Colonic mucosa (tissue), 4 donors: ENCODE measurements around the gene MTA3. TPM values are rescaled to one million over a fixed set of nuclear protein-coding genes. Genes with fewer than 3 reads are reported as not detected.
"Not testable (repeated sequence)": the region's sequence is repeated elsewhere in the genome, so short reads cannot be mapped to it uniquely, and the experiment has no call there.

ENCODE experiments used
- DNase-seq: peaks from one replicate; pipeline ENCODE4 v3.0.0-alpha.2; 2020
- H3K27ac ChIP-seq: fragments of 200-600 bp; one replicate; pipeline ENCODE4 v1.8.0; 2021
- H3K27me3 ChIP-seq: fragments of 200-600 bp; one replicate; pipeline ENCODE4 v1.8.0; 2021
- H3K36me3 ChIP-seq: fragments of 200-600 bp; one replicate; pipeline ENCODE4 v1.8.0; 2021
- H3K4me1 ChIP-seq: fragments of 200-600 bp; one replicate; pipeline ENCODE4 v1.8.0; 2021; ENCODE audit warnings: mild to moderate bottlenecking
- H3K4me3 ChIP-seq: fragments of 200-600 bp; one replicate; pipeline ENCODE4 v1.8.0; 2021
- H3K9ac ChIP-seq, 2 donors: one replicate each; pipeline ENCODE4 v1.7.0; 2013; ENCODE audit warnings: control low read depth in 2 of 2, low read depth in 2 of 2, low read length in 2 of 2
- H3K9me3 ChIP-seq: fragments of 200-600 bp; one replicate; pipeline ENCODE4 v1.8.0; 2021
- CTCF ChIP-seq: fragments of 200-600 bp; IDR thresholded peaks from one replicate; pipeline ENCODE4 v1.8.0; 2022; ENCODE audit warnings: antibody characterized with exemption, mild to moderate bottlenecking
- intact Hi-C: fragments of 100-400 bp; cut with DNase I; formaldehyde crosslinking; loops from one replicate; pipeline ENCODE4 v1.14.1; 2022
- total RNA-seq, 2 donors: library from RNA; stranded (reverse); fragmentation: NEBNext Ultra II Directional in 1 of 2; extraction: Animal tissue kit (Norgen Biotek cat#: 25700) in 1 of 2; gene quantifications; one replicate each; pipeline ENCODE4 v1.2.1, GENCODE V29; 2021
- donor health status: healthy.
- donor health status: DM: no; HTN: no; CAD: no.
- donor health status: DM: no; HTN: no; CAD: no.

Gene MTA3
- total RNA-seq, 2 donors from 2014 or later: 41.4 to 46.2 TPM

- Histone ChIP-seq H3K27ac (no peak overlapping the region), H3K9ac (no peak overlapping the region), H3K27me3 (no peaks in the 10 kb centered on the region), H3K4me3 (no peak overlapping the region), H3K9me3 (no peaks in the 10 kb centered on the region), H3K36me3 (no peaks in the 10 kb centered on the region), H3K4me1 (peaks cover 11% of the 10 kb centered on the region)
- no peak for DNase-seq
- intact Hi-C loops: no loop called here
- TF ChIP-seq CTCF: no peak
Observed at GRCh38 chr2:42601076-42601475, 32.6 kb downstream of the MTA3 start.

GRCh38 chr2:42602218-42602875 is 33.9 kb downstream of the MTA3 start:
- DNase-seq: no peak
- Histone ChIP-seq H3K36me3 (no peaks in the 10 kb centered on the region), H3K27me3 (no peaks in the 10 kb centered on the region), H3K9me3 (no peaks in the 10 kb centered on the region), H3K27ac (peak overlapping the region; percentile 63), H3K4me1 (peaks cover 11% of the 10 kb centered on the region), H3K9ac (peak overlapping the region in 1 of 2 donors; percentile 29), H3K4me3 (no peak overlapping the region)
- TF ChIP-seq CTCF: no peak
- intact Hi-C loops: no loop called here

GRCh38 chr2:42602876-42603219 is 34.4 kb downstream of the MTA3 start:
- DNase-seq: peak; percentile 35
- H3K4me3 ChIP-seq: no peak overlapping the region
- intact Hi-C loops: no loop called here
- no peak for TF ChIP-seq CTCF
- no peaks in the 10 kb centered on the region for H3K27me3 ChIP-seq
- peaks cover 11% of the 10 kb centered on the region for H3K4me1 ChIP-seq
- peak overlapping the region in 1 of 2 donors; percentile 29 for H3K9ac ChIP-seq
- peak overlapping the region; percentile 63 for H3K27ac ChIP-seq
- H3K9me3 ChIP-seq: no peaks in the 10 kb centered on the region
- H3K36me3 ChIP-seq: no peaks in the 10 kb centered on the region

GRCh38 chr2:42604341-42604867 is 36.0 kb downstream of the MTA3 start:
- H3K9me3 ChIP-seq, H3K27ac ChIP-seq, intact Hi-C loops, H3K36me3 ChIP-seq, H3K4me3 ChIP-seq, H3K27me3 ChIP-seq, DNase-seq, H3K9ac ChIP-seq: not testable (repeated sequence)
- H3K4me1 ChIP-seq: peaks cover 11% of the 10 kb centered on the region

- intact Hi-C loops: not testable (repeated sequence)
Observed at GRCh38 chr2:42606166-42606565, 37.7 kb downstream of the MTA3 start.

GRCh38 chr2:42607101-42607637 is 38.7 kb downstream of the MTA3 start:
- Histone ChIP-seq H3K9me3 (no peaks in the 10 kb centered on the region), H3K36me3 (no peaks in the 10 kb centered on the region), H3K27me3 (no peaks in the 10 kb centered on the region), H3K27ac (no peak overlapping the region), H3K4me3 (no peak overlapping the region), H3K4me1 (no peaks in the 10 kb centered on the region), H3K9ac (no peak overlapping the region)
- no peak for TF ChIP-seq CTCF
- no peak for DNase-seq
- intact Hi-C loops: no loop called here

More at GRCh38 chr2:42606166-42606565, 37.7 kb downstream of the MTA3 start:
- not testable (repeated sequence) for H3K4me1 ChIP-seq, H3K4me3 ChIP-seq, H3K27ac ChIP-seq, DNase-seq, H3K9me3 ChIP-seq, H3K27me3 ChIP-seq, H3K36me3 ChIP-seq, H3K9ac ChIP-seq
